Measurements from ENCODE around the gene PKLR. TPM values are rescaled to one million over a fixed set of nuclear protein-coding genes. Genes with fewer than 3 reads are reported as not detected.

The PKLR gene
- polyA plus RNA-seq (2012; ENCODE audit: insufficient read length, low read depth), result not detected

DNA sequence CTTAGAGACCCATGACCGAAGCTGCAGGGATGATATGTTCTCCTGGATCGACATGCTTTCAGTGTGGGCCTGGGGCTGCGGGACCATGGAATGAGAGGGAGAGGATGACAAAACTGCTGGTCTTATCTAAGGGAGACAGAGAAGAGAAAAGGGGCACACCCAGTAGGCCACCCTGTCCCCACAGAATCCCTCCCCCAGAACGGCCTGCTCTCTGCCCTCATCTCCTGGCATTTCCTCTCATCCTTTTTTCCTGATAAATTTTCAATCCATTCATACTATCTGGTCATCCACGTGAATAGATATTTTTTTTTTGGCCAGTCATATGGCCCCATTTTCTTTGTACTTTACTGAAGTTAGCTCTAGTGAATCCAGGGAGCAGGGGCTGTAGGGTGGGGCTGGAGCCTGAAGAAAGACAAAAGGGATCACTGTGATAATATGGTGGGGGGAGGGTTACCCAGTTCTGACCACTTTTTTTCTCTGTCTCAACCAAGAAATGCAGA is at the start of gene PKLR:
Gene PKLR, minus strand, starts transcription at position 97 of the 500 bp plus-strand sequence. Its CDS starts 43 bp downstream, at position 54.
- TF ChIP-seq FOXP2 (optimal IDR thresholded peaks at IDR 0.05; ENCODE audit: borderline replicate concordance, extremely low read depth, extremely low read length, insufficient read depth), result no peak
- TF ChIP-seq, protein P1, sequence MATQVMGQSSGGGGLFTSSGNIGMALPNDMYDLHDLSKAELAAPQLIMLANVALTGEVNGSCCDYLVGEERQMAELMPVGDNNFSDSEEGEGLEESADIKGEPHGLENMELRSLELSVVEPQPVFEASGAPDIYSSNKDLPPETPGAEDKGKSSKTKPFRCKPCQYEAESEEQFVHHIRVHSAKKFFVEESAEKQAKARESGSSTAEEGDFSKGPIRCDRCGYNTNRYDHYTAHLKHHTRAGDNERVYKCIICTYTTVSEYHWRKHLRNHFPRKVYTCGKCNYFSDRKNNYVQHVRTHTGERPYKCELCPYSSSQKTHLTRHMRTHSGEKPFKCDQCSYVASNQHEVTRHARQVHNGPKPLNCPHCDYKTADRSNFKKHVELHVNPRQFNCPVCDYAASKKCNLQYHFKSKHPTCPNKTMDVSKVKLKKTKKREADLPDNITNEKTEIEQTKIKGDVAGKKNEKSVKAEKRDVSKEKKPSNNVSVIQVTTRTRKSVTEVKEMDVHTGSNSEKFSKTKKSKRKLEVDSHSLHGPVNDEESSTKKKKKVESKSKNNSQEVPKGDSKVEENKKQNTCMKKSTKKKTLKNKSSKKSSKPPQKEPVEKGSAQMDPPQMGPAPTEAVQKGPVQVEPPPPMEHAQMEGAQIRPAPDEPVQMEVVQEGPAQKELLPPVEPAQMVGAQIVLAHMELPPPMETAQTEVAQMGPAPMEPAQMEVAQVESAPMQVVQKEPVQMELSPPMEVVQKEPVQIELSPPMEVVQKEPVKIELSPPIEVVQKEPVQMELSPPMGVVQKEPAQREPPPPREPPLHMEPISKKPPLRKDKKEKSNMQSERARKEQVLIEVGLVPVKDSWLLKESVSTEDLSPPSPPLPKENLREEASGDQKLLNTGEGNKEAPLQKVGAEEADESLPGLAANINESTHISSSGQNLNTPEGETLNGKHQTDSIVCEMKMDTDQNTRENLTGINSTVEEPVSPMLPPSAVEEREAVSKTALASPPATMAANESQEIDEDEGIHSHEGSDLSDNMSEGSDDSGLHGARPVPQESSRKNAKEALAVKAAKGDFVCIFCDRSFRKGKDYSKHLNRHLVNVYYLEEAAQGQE (IDR thresholded peaks at IDR 0.05; ENCODE audit: insufficient read depth in 1 of 2, low read depth in 2 of 2, low read length in 2 of 2), result no peak
- TF ChIP-seq TAF1 (IDR thresholded peaks at IDR 0.05; ENCODE audit: borderline replicate concordance, insufficient read depth, low read length), result no peak
- TF ChIP-seq POLR2AphosphoS5 (IDR thresholded peaks at IDR 0.05; ENCODE audit: low read depth, low read length), result no peak
- no peak for TF ChIP-seq SIN3A (IDR thresholded peaks at IDR 0.05; ENCODE audit: borderline replicate concordance, insufficient read depth, low read length)

DNA sequence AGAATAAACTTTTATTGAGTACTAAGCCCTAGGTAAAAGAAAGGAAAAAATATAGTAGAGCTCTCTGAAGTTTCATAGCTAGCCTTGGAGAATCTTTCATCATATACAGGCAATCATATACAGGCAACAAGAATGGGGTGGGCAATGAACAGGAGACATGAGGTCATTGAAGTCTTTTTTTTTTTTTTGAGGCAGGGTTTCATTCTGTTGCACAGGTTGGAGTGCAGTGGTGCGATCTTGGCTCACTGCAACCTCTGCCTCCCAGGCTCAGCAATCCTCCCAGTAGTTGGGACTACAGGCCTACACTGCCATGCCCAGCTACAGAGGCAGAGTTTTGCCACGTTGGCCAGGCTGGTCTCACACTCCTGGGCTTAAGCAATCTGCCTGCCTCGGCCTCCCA is 41.6 kb upstream of the PKLR start:
- TF ChIP-seq FOXP2 (optimal IDR thresholded peaks at IDR 0.05; ENCODE audit: borderline replicate concordance, extremely low read depth, extremely low read length, insufficient read depth) (no peak), TAF1 (IDR thresholded peaks at IDR 0.05; ENCODE audit: borderline replicate concordance, insufficient read depth, low read length) (no peak), SIN3A (IDR thresholded peaks at IDR 0.05; ENCODE audit: borderline replicate concordance, insufficient read depth, low read length) (no peak), POLR2AphosphoS5 (IDR thresholded peaks at IDR 0.05; ENCODE audit: low read depth, low read length) (no peak)
- TF ChIP-seq, protein P1 (IDR thresholded peaks at IDR 0.05; ENCODE audit: insufficient read depth in 1 of 2, low read depth in 2 of 2, low read length in 2 of 2), result no peak

DNA sequence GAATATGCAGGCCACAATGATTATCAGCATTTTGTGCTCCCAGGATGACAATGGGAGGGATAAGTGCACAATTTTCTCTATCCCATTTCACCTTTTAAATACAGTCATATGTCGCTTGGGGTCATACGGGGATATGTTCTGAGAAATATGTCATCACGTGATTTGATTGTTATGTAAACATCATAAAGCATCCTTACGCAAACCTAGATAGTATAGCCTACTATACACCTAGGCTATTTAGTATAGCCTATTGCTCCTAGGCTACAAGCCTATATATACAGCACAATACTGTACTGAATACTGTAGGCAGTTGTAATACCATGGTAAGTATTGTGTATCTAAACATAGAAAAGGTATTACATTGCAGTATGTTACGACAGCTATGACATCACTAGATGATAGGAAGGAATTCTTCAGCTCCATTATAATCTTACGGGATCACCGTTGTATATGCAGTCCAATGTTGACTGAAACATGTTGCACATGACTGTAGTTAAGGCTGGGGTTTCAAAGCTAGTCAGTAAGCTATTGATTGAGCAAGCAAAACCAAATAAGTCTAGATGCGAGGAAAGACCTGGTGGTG is 38.4 kb upstream of the PKLR start:
- TF ChIP-seq, protein P1 (IDR thresholded peaks at IDR 0.05; ENCODE audit: insufficient read depth in 1 of 2, low read depth in 2 of 2, low read length in 2 of 2), result no peak
- TF ChIP-seq SIN3A (IDR thresholded peaks at IDR 0.05; ENCODE audit: borderline replicate concordance, insufficient read depth, low read length) (no peak), TAF1 (IDR thresholded peaks at IDR 0.05; ENCODE audit: borderline replicate concordance, insufficient read depth, low read length) (no peak), FOXP2 (optimal IDR thresholded peaks at IDR 0.05; ENCODE audit: borderline replicate concordance, extremely low read depth, extremely low read length, insufficient read depth) (no peak), POLR2AphosphoS5 (IDR thresholded peaks at IDR 0.05; ENCODE audit: low read depth, low read length) (no peak)

DNA sequence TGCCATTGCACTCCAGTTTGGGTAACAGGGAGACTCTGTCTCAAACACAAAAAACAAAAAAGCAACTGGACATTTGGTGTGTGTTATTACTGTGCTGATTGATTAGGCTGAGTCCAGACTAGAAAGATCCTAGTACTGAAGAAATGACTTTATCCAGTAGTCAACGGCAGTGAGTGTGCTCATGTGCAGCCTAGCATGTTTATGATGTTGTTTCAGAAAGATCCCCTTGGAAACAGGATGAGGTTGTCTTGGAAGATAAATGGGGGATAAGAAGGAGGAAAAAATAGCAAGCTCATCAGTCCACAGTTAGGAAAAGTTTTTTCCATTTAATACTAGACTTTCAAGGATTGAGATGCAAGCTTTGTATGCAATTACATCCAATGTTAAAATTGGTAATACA is 33.7 kb upstream of the PKLR start:
- TF ChIP-seq FOXP2 (optimal IDR thresholded peaks at IDR 0.05; ENCODE audit: borderline replicate concordance, extremely low read depth, extremely low read length, insufficient read depth), result no peak
- TF ChIP-seq SIN3A (IDR thresholded peaks at IDR 0.05; ENCODE audit: borderline replicate concordance, insufficient read depth, low read length), result no peak
- TF ChIP-seq TAF1 (IDR thresholded peaks at IDR 0.05; ENCODE audit: borderline replicate concordance, insufficient read depth, low read length), result no peak
- TF ChIP-seq, protein P1 (IDR thresholded peaks at IDR 0.05; ENCODE audit: insufficient read depth in 1 of 2, low read depth in 2 of 2, low read length in 2 of 2), result no peak
- TF ChIP-seq POLR2AphosphoS5 (IDR thresholded peaks at IDR 0.05; ENCODE audit: low read depth, low read length), result no peak

Data from PFSK-1 (cell line).